Ascending aorta (tissue), 2 donors: ENCODE data around the gene THBS4. TPM values are rescaled to one million over a fixed set of nuclear protein-coding genes. Genes with fewer than 3 reads are reported as not detected.
"Not testable (repeated sequence)": the region's sequence is repeated elsewhere in the genome, so short reads cannot be mapped to it uniquely, and the experiment has no call there.

ENCODE experiments used
- DNase-seq, 2 donors: peaks; one replicate each; pipeline ENCODE4 v3.0.0-alpha.2; 2019; ENCODE audit warnings: low spot score in 2 of 2
- H3K27ac ChIP-seq, 2 donors: fragments of 200-600 bp; sonication (generic); one replicate each; pipeline ENCODE4 v1.5.1; 2016 to 2017; ENCODE audit warnings: mild to moderate bottlenecking in 1 of 2
- H3K27me3 ChIP-seq: fragments of 200-600 bp; sonication (generic); one replicate; pipeline ENCODE4 v1.5.1; 2017
- H3K36me3 ChIP-seq, 2 donors: fragments of 200-600 bp; sonication (generic); one replicate each; pipeline ENCODE4 v1.5.1; 2016
- H3K4me1 ChIP-seq, 2 donors: fragments of 200-600 bp; sonication (generic); one replicate each; pipeline ENCODE4 v1.5.1; 2016 to 2017; ENCODE audit warnings: mild to moderate bottlenecking in 1 of 2
- H3K4me3 ChIP-seq, 2 donors: fragments of 200-600 bp; sonication (generic); one replicate each; pipeline ENCODE4 v1.5.1; 2016 to 2017; ENCODE audit warnings: mild to moderate bottlenecking in 1 of 2
- H3K9me3 ChIP-seq, 2 donors: fragments of 200-600 bp; sonication (generic); one replicate each; pipeline ENCODE4 v1.5.1; 2016
- CTCF ChIP-seq, 3 experiments: fragments of 200-600 bp in 2 of 3; fragments of 450-650 bp in 1 of 3; sonication (generic) in 2 of 3; IDR thresholded peaks; one replicate each; pipeline ENCODE4 v1.5.1; 2016 to 2019; ENCODE audit warnings: antibody characterized with exemption in 3 of 3, mild to moderate bottlenecking in 1 of 3, moderate library complexity in 1 of 3
- intact Hi-C: fragments of 100-400 bp; cut with DNase I; formaldehyde crosslinking; loops from one replicate; pipeline ENCODE4 v1.15.1; 2023
- total RNA-seq: library from RNA; depleted of rRNA; stranded (reverse); fragments of >200 nt; gene quantifications from one replicate; pipeline ENCODE4 v1.1.0, GENCODE V29; 2016

Gene THBS4
- total RNA-seq, 1 donor from 2014 or later = not detected

- DNase-seq = no peak
- H3K4me1 ChIP-seq = no peaks in the 10 kb centered on the region
- H3K27ac ChIP-seq = no peak overlapping the region
- intact Hi-C loops = loop anchor here (5.0 kb wide), 3 partner anchors 166 to 581 kb away; partner anchors contain the start of genes SERINC5 and ZFYVE16
- no peak for TF ChIP-seq CTCF (IDR thresholded peaks at IDR 0.05)
- H3K27me3 ChIP-seq = no peaks in the 10 kb centered on the region
- no peak overlapping the region for H3K4me3 ChIP-seq
- no peaks in the 10 kb centered on the region for H3K9me3 ChIP-seq
- no peaks in the 10 kb centered on the region for H3K36me3 ChIP-seq
Observed at GRCh38 chr5:80090884-80091166, 55.7 kb downstream of the THBS4 start.

- intact Hi-C loops = loop anchor here (1.0 to 5.0 kb wide), 4 partner anchors 166 to 581 kb away; partner anchors contain the start of genes SERINC5 and ZFYVE16
- Histone ChIP-seq H3K27ac (peak overlapping the region in 1 of 2 donors; percentile 12), H3K4me3 (peak overlapping the region in 1 of 2 donors; percentile 43)
- H3K36me3 ChIP-seq, H3K27me3 ChIP-seq, H3K4me1 ChIP-seq, H3K9me3 ChIP-seq: not testable (repeated sequence)
- TF ChIP-seq CTCF (IDR thresholded peaks at IDR 0.05) = peak; percentile 67 to 80 (median 78)
- peak in 1 of 2 donors; percentile 71 for DNase-seq
Observed at GRCh38 chr5:80091792-80092192, 56.6 kb downstream of the THBS4 start.

GRCh38 chr5:80092486-80093107 is 57.4 kb downstream of the THBS4 start:
- intact Hi-C loops = loop anchor here (1.0 to 5.0 kb wide), 4 partner anchors 165 to 580 kb away; partner anchors contain the start of genes SERINC5 and ZFYVE16
- Histone ChIP-seq H3K27me3 (no peaks in the 10 kb centered on the region), H3K36me3 (no peaks in the 10 kb centered on the region), H3K4me3 (no peak overlapping the region), H3K4me1 (no peaks in the 10 kb centered on the region), H3K27ac (peak overlapping the region in 1 of 2 donors; percentile 12), H3K9me3 (no peaks in the 10 kb centered on the region)
- DNase-seq = no peak
- no peak for TF ChIP-seq CTCF (IDR thresholded peaks at IDR 0.05)

GRCh38 chr5:80093796-80094195 is 58.6 kb downstream of the THBS4 start:
- Histone ChIP-seq H3K27ac (no peak overlapping the region), H3K9me3 (no peaks in the 10 kb centered on the region), H3K4me1 (no peaks in the 10 kb centered on the region), H3K36me3 (no peaks in the 10 kb centered on the region), H3K27me3 (no peaks in the 10 kb centered on the region), H3K4me3 (no peak overlapping the region)
- TF ChIP-seq CTCF (IDR thresholded peaks at IDR 0.05) = no peak
- no peak for DNase-seq
- intact Hi-C loops = loop anchor here (5.0 kb wide), 3 partner anchors 164 to 579 kb away; partner anchors contain the start of genes SERINC5 and ZFYVE16

- Histone ChIP-seq H3K36me3 (no peaks in the 10 kb centered on the region), H3K4me3 (no peak overlapping the region), H3K4me1 (no peaks in the 10 kb centered on the region), H3K27me3 (no peaks in the 10 kb centered on the region), H3K9me3 (no peaks in the 10 kb centered on the region), H3K27ac (no peak overlapping the region)
- intact Hi-C loops = loop anchor here (5.0 kb wide), 3 partner anchors 163 to 578 kb away; partner anchors contain the start of genes SERINC5 and ZFYVE16
- no peak for DNase-seq
- no peak for TF ChIP-seq CTCF (IDR thresholded peaks at IDR 0.05)
Observed at GRCh38 chr5:80094236-80094738, 59.1 kb downstream of the THBS4 start.
